IPS-18c (cell line): ENCODE results near the gene SPDYE3.
"Not testable (repeated sequence)": the region's sequence is repeated elsewhere in the genome, so short reads cannot be mapped to it uniquely, and the experiment has no call there.

Source experiments
- H3K4me3 ChIP-seq: 2 replicates; pipeline ENCODE4 v1.7.0; 2013; ENCODE audit warnings: low read depth, mild to moderate bottlenecking, low read length, moderate library complexity; ENCODE audit not compliant: insufficient read depth
- H3K9me3 ChIP-seq: one replicate; pipeline ENCODE4 v1.6.1; 2013; ENCODE audit warnings: mild to moderate bottlenecking, low read length, moderate library complexity; ENCODE audit not compliant: control insufficient read depth, insufficient read depth

The SPDYE3 gene

GRCh38 chr7:100307402-100307801 lies at the start of gene SPDYE3:
Gene SPDYE3, plus strand, starts transcription at chr7:100307702. Its CDS starts 184 bp downstream, at chr7:100307886.
- H3K4me3 ChIP-seq = not testable (repeated sequence)

GRCh38 chr7:100259984-100260383 lies 47.5 kb upstream of the SPDYE3 start:
- H3K4me3 ChIP-seq, H3K9me3 ChIP-seq: not testable (repeated sequence)

More at GRCh38 chr7:100307402-100307801, at the start of gene SPDYE3:
- not testable (repeated sequence) for H3K9me3 ChIP-seq

GRCh38 chr7:100262896-100263295 lies 44.6 kb upstream of the SPDYE3 start:
- not testable (repeated sequence) for H3K4me3 ChIP-seq, H3K9me3 ChIP-seq

- not testable (repeated sequence) for H3K4me3 ChIP-seq, H3K9me3 ChIP-seq
Observed at GRCh38 chr7:100264223-100264622, 43.3 kb upstream of the SPDYE3 start.

GRCh38 chr7:100264669-100265165 lies 42.8 kb upstream of the SPDYE3 start:
- not testable (repeated sequence) for H3K4me3 ChIP-seq

GRCh38 chr7:100265851-100266250 lies 41.7 kb upstream of the SPDYE3 start:
- not testable (repeated sequence) for H3K9me3 ChIP-seq, H3K4me3 ChIP-seq

More at GRCh38 chr7:100264669-100265165, 42.8 kb upstream of the SPDYE3 start:
- not testable (repeated sequence) for H3K9me3 ChIP-seq

- Histone ChIP-seq H3K4me3 (no peak overlapping the region), H3K9me3 (no peaks in the 10 kb centered on the region)
Observed at GRCh38 chr7:100266576-100267354, 40.7 kb upstream of the SPDYE3 start.

- no peak overlapping the region for H3K4me3 ChIP-seq
- H3K9me3 ChIP-seq = no peaks in the 10 kb centered on the region
Observed at GRCh38 chr7:100267648-100268047, 39.9 kb upstream of the SPDYE3 start.

- not testable (repeated sequence) for H3K4me3 ChIP-seq, H3K9me3 ChIP-seq
Observed at GRCh38 chr7:100268882-100269281, 38.6 kb upstream of the SPDYE3 start.

GRCh38 chr7:100269306-100270045 lies 38.0 kb upstream of the SPDYE3 start:
- not testable (repeated sequence) for H3K4me3 ChIP-seq, H3K9me3 ChIP-seq

GRCh38 chr7:100270046-100270918 lies 37.2 kb upstream of the SPDYE3 start:
- peak overlapping the region; percentile 52 for H3K4me3 ChIP-seq
- H3K9me3 ChIP-seq = not testable (repeated sequence)

- not testable (repeated sequence) for H3K9me3 ChIP-seq
Observed at GRCh38 chr7:100270941-100271593, 36.4 kb upstream of the SPDYE3 start.

GRCh38 chr7:100271716-100272537 lies 35.6 kb upstream of the SPDYE3 start:
- Histone ChIP-seq H3K9me3 (no peaks in the 10 kb centered on the region), H3K4me3 (peak overlapping the region; percentile 53)

More at GRCh38 chr7:100270941-100271593, 36.4 kb upstream of the SPDYE3 start:
- peak overlapping the region; percentile 52 for H3K4me3 ChIP-seq

GRCh38 chr7:100272538-100272902 lies 35.0 kb upstream of the SPDYE3 start:
- H3K4me3 ChIP-seq = peak overlapping the region; percentile 53
- H3K9me3 ChIP-seq = not testable (repeated sequence)

- Histone ChIP-seq H3K4me3 (no peak overlapping the region), H3K9me3 (no peaks in the 10 kb centered on the region)
Observed at GRCh38 chr7:100275120-100275519, 32.4 kb upstream of the SPDYE3 start.

- H3K9me3 ChIP-seq, H3K4me3 ChIP-seq: not testable (repeated sequence)
Observed at GRCh38 chr7:100276126-100276525, 31.4 kb upstream of the SPDYE3 start.
